ENCODE measurements around the gene MEIKIN.

Gene MEIKIN

GRCh38 chr5:131973089-131973712 lies 27.7 kb upstream of the MEIKIN start:
- no peak for DNase-seq (ENCODE audit: low read depth in 2 of 2)

GRCh38 chr5:131968396-131968954 lies 23.0 kb upstream of the MEIKIN start:
- DNase-seq (ENCODE audit: low read depth in 2 of 2) = no peak

- DNase-seq (ENCODE audit: low read depth in 2 of 2) = no peak
These were observed 21.1 kb upstream of the MEIKIN start for GRCh38 chr5:131966551-131966950.

DNA sequence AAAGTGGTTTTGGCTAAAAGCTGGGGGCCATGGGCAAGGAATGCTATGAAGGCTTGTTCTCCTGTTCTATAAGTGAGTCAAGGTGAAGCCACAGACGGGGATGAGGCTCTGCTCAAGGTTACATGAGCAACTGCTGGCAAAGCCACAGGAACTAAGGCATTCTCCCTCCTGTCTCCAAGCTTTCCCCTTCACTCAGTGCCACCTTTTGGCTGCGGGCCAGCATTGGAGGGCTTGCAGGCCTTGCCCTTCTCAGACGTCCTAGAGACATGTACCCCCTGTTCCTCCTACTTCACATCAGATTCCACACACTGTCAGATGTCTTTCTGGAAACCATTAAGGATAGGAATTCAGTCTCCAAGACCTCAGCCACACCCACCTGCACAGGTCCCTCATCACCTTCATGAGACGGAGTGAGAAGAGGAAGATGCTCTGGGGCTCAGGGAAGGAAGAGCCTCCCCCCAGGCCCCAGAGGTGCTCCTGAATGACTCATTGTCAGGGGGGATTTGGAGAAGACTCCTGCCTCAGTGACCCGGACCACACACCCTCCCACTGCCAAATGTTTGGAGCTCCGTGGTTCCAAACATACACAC lies 20.5 kb upstream of the MEIKIN start:
- no peak for DNase-seq (ENCODE audit: low read depth in 2 of 2)

- DNase-seq (ENCODE audit: low read depth in 2 of 2) = no peak
These were observed 14.4 kb upstream of the MEIKIN start for GRCh38 chr5:131959906-131960305.

DNA sequence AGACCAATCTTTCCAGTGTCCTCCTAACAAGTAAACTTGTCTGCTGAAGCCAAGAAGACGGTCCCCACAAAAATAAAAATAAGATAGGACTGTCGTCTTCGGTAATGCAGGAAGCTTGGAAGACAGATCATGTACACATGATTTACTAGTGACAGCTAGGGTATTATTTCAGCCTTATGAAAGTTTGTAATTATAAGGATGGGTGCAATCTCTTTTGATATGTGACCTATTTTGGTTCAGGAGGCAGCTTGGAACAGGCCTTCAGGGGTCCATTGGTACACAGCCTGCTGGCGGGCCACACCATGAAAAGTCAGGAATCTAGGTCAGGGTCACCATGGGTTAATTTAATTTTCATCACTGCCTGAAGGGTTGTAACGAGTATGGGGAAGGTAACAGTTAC lies 13.7 kb upstream of the MEIKIN start:
- DNase-seq (ENCODE audit: low read depth in 2 of 2) = no peak

DNA sequence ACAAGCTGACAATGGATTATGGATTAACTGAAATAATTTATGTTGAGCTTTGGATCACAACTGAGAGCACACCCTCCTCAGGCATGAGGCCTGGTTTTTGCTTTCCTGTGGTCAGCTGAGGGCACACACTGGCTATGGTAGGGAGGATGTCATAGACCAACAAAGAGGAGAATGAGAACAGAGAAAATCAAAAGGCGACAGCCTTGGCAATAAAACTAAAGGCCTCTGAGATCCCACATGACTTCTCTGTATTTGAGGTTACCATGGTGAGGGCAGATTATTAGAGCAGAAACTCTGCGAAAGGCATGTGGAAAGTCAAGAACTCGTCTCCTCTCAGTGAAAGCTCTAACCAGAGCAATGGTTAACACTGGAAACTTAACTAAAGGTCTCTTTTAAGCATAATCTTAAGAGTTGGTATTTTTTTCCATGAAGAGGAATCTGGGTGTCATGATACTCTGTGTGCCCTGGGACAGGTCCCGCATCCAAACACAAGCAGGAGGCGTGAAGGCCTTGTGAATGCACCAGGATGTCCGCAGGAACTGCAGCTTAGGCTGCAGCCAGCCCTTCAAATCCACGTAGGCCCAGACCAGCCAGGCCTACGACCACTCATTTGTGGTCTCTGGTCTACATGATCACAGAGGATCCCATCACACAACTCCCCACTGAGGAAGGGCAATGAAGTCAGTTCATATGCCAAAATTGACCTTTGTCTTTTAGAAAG lies 12.4 kb upstream of the MEIKIN start:
- DNase-seq (ENCODE audit: low read depth in 2 of 2) = no peak

DNA sequence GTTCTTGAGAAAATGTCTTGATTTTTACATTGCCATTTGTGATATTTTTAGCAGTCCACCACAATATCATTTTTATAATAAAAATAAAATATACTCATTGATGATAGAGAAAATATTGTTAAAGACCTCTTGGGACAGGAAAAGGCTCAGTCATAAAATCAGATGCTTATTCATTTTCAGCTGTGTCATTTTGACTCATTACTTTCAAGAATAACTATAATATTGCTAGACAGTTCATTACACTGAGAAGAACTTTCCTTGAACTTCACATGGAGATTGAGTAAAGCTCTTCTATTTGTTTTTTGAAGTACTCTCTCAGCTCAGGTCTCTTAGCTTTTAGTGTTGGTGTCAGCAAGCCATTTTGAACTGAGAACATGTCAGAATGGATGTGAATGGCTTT lies 8.5 kb upstream of the MEIKIN start:
- DNase-seq (ENCODE audit: low read depth in 2 of 2) = no peak

- DNase-seq (ENCODE audit: low read depth in 2 of 2) = no peak
These were observed 6.9 kb upstream of the MEIKIN start for GRCh38 chr5:131952301-131952857.

DNA sequence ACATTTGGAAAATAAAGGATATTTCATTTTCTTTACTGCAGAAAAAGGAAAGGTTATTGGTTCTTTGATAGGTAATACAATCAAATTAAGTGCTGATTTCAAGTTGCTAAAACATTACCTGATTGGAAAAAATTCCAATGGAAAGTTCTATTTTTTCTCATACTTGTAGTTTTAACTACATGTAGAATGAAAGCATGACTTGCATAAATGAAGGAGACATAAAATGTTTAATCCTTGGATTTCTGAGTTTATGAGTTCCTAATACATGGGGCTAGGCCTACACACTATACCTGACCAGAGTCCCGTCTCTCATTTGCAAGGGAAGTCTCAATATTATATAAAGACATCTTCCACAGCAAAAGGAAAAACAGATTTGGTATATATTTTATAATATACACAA lies 5.2 kb upstream of the MEIKIN start:
- no peak for DNase-seq (ENCODE audit: low read depth in 2 of 2)

DNA sequence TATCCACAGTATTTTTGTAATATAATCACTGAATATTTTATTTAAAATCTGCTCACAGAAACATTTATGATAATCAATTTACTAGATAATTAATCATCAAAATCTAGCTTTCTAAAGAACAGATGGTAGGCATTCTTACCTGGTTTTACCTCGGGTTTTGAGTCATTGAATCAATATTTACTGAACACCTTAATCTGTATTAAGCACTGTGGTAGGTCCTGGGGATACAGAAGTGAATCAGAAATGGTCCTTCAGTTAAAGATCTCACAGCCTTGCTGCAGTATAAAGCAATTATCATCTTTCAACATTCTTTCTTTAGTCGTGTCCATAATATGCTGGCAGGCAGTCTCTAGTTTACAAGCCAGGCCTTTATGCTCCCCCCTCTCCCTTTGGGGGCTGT lies 2.0 kb upstream of the MEIKIN start:
- DNase-seq (ENCODE audit: low read depth in 2 of 2) = no peak

DNA sequence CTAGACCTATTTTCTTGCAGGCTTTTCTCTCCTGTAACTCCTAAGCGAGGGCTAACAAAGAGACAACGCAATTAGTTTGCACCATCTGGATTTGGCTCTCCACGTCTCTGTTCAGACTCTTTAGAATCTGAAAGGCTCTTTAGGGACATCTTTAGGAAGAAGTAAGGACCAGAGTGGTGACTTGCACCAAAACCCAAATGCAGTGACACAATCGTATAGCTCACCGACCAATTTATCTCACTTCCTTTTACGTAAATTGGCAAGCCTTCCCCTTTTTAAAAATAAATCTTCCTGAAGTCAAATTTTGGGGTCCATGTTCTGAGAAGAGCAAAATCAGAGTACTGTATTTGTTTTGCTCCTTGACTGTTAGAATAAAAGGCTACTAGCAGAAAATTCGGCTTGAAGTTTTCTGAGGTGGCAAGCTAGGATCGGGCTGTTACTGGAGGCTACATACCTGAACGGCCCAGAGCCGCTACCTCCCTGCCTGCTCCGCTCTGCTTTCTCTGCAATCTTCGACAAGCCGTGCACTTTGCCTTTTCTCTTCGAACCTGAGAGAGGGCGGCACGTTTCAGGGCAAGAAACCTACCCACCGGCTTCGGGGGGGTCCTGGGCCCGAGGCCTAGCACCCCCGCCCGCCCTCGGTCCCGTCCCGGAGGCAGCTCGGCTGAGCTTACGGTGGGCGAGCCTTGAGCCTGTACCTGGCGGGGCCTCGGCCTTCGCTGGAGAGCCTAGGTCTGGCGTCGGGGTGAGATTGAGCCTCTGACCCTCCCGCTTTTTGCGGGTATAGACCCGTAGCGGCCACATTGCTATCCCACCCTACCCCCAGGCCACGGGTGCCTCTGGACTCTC lies 537 bp downstream of the MEIKIN start:
- DNase-seq (ENCODE audit: low read depth in 2 of 2) = no peak

DNA sequence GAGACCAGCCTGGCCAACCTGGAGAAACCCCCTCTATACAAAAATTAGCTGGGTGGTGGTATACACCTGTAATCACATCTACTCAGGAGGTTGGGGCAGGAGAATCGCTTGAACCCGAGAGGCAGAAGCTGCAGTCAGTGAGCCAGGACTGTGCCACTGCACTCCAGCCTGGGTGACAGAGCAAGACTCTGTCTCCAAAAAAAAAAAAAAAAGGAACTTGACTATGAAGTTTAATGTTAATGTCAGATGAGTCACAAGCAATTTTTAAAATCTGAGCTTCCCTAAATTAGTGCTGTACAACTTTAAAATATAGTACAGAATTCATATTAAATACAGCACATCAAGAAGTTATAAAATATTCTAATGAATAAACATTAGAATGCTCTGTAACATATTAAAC lies 1.5 kb downstream of the MEIKIN start:
- DNase-seq (ENCODE audit: low read depth in 2 of 2) = no peak

- DNase-seq (ENCODE audit: low read depth in 2 of 2) = no peak
These were observed 3.4 kb downstream of the MEIKIN start for GRCh38 chr5:131942016-131942415.

GRCh38 chr5:131939690-131940345 lies 5.6 kb downstream of the MEIKIN start:
- no peak for DNase-seq (ENCODE audit: low read depth in 2 of 2)

- no peak for DNase-seq (ENCODE audit: low read depth in 2 of 2)
These were observed 13.2 kb downstream of the MEIKIN start for GRCh38 chr5:131932235-131932634.

GRCh38 chr5:131928957-131929356 lies 16.5 kb downstream of the MEIKIN start:
- no peak for DNase-seq (ENCODE audit: low read depth in 2 of 2)

DNA sequence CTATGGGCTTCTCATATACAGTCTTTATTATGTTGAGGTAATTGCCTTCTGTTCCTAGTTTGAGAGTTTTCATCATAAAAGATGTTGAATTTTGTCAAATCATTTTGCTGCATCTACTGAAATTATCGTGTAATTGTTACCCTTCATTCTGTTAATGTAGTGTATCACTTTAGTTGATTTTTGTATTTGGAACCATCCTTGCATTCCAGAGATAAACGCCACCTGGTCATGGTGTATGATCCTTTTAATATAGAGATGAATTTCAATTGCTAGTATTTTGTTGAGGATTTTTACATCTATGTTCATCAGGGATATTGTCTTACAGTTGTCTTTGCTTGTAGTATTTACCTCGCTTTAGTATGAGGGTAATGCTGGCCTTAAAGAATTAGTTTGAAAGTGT lies 19.3 kb downstream of the MEIKIN start:
- DNase-seq (ENCODE audit: low read depth in 2 of 2) = no peak

GRCh38 chr5:131916481-131916880 lies 29.0 kb downstream of the MEIKIN start:
- no peak for DNase-seq (ENCODE audit: low read depth in 2 of 2)

- no peak for DNase-seq (ENCODE audit: low read depth in 2 of 2)
These were observed 31.0 kb downstream of the MEIKIN start for GRCh38 chr5:131914472-131914871.

DNA sequence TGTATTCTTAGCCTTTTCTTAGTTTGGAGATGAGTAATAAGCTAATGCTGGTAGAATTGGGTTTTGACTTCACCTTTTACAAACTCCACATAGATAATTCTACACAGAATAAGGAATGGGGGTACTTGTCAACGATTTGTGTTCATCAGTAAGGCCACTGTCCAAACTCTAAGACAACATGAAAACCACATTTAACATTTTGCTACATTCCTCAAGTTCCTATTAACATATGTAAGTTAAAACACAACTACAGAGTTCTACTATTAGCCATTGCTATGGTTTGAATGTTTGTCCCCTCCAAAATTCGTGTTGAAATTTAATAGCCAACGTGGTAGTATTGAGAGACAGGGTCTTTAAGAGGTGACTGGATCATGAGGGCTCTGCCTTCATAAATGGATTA lies 31.9 kb downstream of the MEIKIN start:
- no peak for DNase-seq (ENCODE audit: low read depth in 2 of 2)

Data from activated CD8-positive, alpha-beta memory T cell treated with anti-CD3 and anti-CD28 coated beads for 4 hours (primary cell).